Upper lobe of left lung (tissue), 4 donors: ENCODE results near the gene ROMO1.

ENCODE experiments used
- CTCF ChIP-seq, 6 experiments: fragments of 450-650 bp in 4 of 6; fragments of 200-600 bp in 2 of 6; sonication (generic) in 2 of 6; IDR thresholded peaks; one replicate each; pipeline ENCODE4 v1.5.1; 2016 to 2019; ENCODE audit warnings: antibody characterized with exemption in 6 of 6
- EP300 ChIP-seq, 4 donors: sonication (generic); formaldehyde crosslinking; IDR thresholded peaks; one replicate each; pipeline ENCODE4 v1.5.1; 2017; ENCODE audit warnings: antibody characterized with exemption in 4 of 4, control low read depth in 2 of 4

- TF ChIP-seq CTCF (IDR thresholded peaks at IDR 0.05) (no peak), EP300 (IDR thresholded peaks at IDR 0.05) (no peak)
Measured at GRCh38 chr20:35695245-35695749, 3.9 kb upstream of the ROMO1 start.
